Measurements from ENCODE around the gene ERCC4. TPM values are rescaled to one million over a fixed set of nuclear protein-coding genes. Genes with fewer than 3 reads are reported as not detected.

The ERCC4 gene
- total RNA-seq, 1 experiment from 2014 or later: 18.8 TPM

GRCh38 chr16:13909069-13909468 lies 10.9 kb upstream of the ERCC4 start:
- no peak overlapping the region for H3K27ac ChIP-seq (ENCODE audit: low read depth, low read length, poor library complexity, severe bottlenecking)
- H3K4me3 ChIP-seq (ENCODE audit: low read depth, low read length, poor library complexity, severe bottlenecking): no peak overlapping the region
- TF ChIP-seq CTCF (conservative IDR thresholded peaks at IDR 0.05; ENCODE audit: low read depth, low read length): no peak
- TF ChIP-seq EZH2 (IDR thresholded peaks at IDR 0.05; ENCODE audit: borderline replicate concordance, low read depth, low read length, poor library complexity, severe bottlenecking): no peak
- ChIA-PET CTCF (no interaction called here), POLR2A (ENCODE audit: low non-redundant PET) (interaction anchor here (0.8 kb wide), 1 partner anchor 8 kb away, joined by 3 read pairs; no protein-coding TSS in a partner anchor)
- intact Hi-C loops (cut with micrococcal nuclease; ENCODE audit: unreplicated experiment): no loop called here
- no peak for DNase-seq (ENCODE audit: low spot score)
- peaks cover 7% of the 10 kb centered on the region for H3K9me3 ChIP-seq (ENCODE audit: low read depth, low read length, poor library complexity, severe bottlenecking)
- H3K27me3 ChIP-seq (replicated peaks; ENCODE audit: insufficient read depth, low read depth, low read length, poor library complexity): peaks cover 6% of the 10 kb centered on the region
- BruUV-seq (replicated peaks): no TSS peak
- H3K36me3 ChIP-seq (ENCODE audit: insufficient read depth, low read length, poor library complexity, severe bottlenecking): no peaks in the 10 kb centered on the region
- no peaks in the 10 kb centered on the region for H3K4me1 ChIP-seq (ENCODE audit: insufficient read depth, low read length, poor library complexity, severe bottlenecking)

- BruUV-seq (replicated peaks): no TSS peak
- no peak for TF ChIP-seq CTCF (conservative IDR thresholded peaks at IDR 0.05; ENCODE audit: low read depth, low read length)
- TF ChIP-seq EZH2 (IDR thresholded peaks at IDR 0.05; ENCODE audit: borderline replicate concordance, low read depth, low read length, poor library complexity, severe bottlenecking): no peak
- CTCF ChIA-PET: no interaction called here
- H3K36me3 ChIP-seq (ENCODE audit: insufficient read depth, low read length, poor library complexity, severe bottlenecking): no peaks in the 10 kb centered on the region
- peaks cover 7% of the 10 kb centered on the region for H3K9me3 ChIP-seq (ENCODE audit: low read depth, low read length, poor library complexity, severe bottlenecking)
- H3K4me1 ChIP-seq (ENCODE audit: insufficient read depth, low read length, poor library complexity, severe bottlenecking): no peaks in the 10 kb centered on the region
- DNase-seq (ENCODE audit: low spot score): no peak
- POLR2A ChIA-PET (ENCODE audit: low non-redundant PET): interaction anchor here (0.8 kb wide), 1 partner anchor 7 kb away, joined by 3 read pairs; no protein-coding TSS in a partner anchor
- intact Hi-C loops (cut with micrococcal nuclease; ENCODE audit: unreplicated experiment): no loop called here
- no peak overlapping the region for H3K27ac ChIP-seq (ENCODE audit: low read depth, low read length, poor library complexity, severe bottlenecking)
- H3K27me3 ChIP-seq (replicated peaks; ENCODE audit: insufficient read depth, low read depth, low read length, poor library complexity): peaks cover 6% of the 10 kb centered on the region
- H3K4me3 ChIP-seq (ENCODE audit: low read depth, low read length, poor library complexity, severe bottlenecking): no peak overlapping the region
Measured at GRCh38 chr16:13909872-13910303, 10.1 kb upstream of the ERCC4 start.

- BruUV-seq (replicated peaks): no TSS peak
- no peak for DNase-seq (ENCODE audit: low spot score)
- ChIA-PET POLR2A (ENCODE audit: low non-redundant PET) (no interaction called here), CTCF (no interaction called here)
- TF ChIP-seq EZH2 (IDR thresholded peaks at IDR 0.05; ENCODE audit: borderline replicate concordance, low read depth, low read length, poor library complexity, severe bottlenecking): no peak
- no peak for TF ChIP-seq CTCF (conservative IDR thresholded peaks at IDR 0.05; ENCODE audit: low read depth, low read length)
- intact Hi-C loops (cut with micrococcal nuclease; ENCODE audit: unreplicated experiment): no loop called here
- Histone ChIP-seq H3K9me3 (ENCODE audit: low read depth, low read length, poor library complexity, severe bottlenecking) (peaks cover 7% of the 10 kb centered on the region), H3K4me3 (ENCODE audit: low read depth, low read length, poor library complexity, severe bottlenecking) (no peak overlapping the region), H3K4me1 (ENCODE audit: insufficient read depth, low read length, poor library complexity, severe bottlenecking) (no peaks in the 10 kb centered on the region), H3K27ac (ENCODE audit: low read depth, low read length, poor library complexity, severe bottlenecking) (no peak overlapping the region), H3K36me3 (ENCODE audit: insufficient read depth, low read length, poor library complexity, severe bottlenecking) (no peaks in the 10 kb centered on the region), H3K27me3 (replicated peaks; ENCODE audit: insufficient read depth, low read depth, low read length, poor library complexity) (peaks cover 6% of the 10 kb centered on the region)
Measured at GRCh38 chr16:13911306-13911705, 8.6 kb upstream of the ERCC4 start.

Data from A673 (cell line).